Bronchial epithelial cell (primary cell): ENCODE data around the gene TEX38. TPM values are rescaled to one million over a fixed set of nuclear protein-coding genes. Genes with fewer than 3 reads are reported as not detected.
"Not testable (repeated sequence)": the region's sequence is repeated elsewhere in the genome, so short reads cannot be mapped to it uniquely, and the experiment has no call there.

Source experiments
- DNase-seq: peaks from one replicate; pipeline ENCODE4 v3.0.0-alpha.2; 2010; ENCODE audit warnings: low read depth
- FAIRE-seq: peaks from 2 replicates; lab custom pipeline; 2011; peaks lifted over from hg19 to GRCh38; lab: Jason Lieb, UNC
- H3K27me3 ChIP-seq: 2 replicates; pipeline ENCODE4 v1.5.1; 2011; ENCODE audit warnings: low read length; ENCODE audit not compliant: control insufficient read depth, insufficient read depth
- H3K36me3 ChIP-seq: 2 replicates; pipeline ENCODE4 v1.5.1; 2011; ENCODE audit warnings: low read length; ENCODE audit not compliant: control insufficient read depth, insufficient read depth
- H3K4me3 ChIP-seq: 2 replicates; pipeline ENCODE4 v1.5.1; 2011; ENCODE audit warnings: mild to moderate bottlenecking, low read depth, low read length, control low read depth
- total RNA-seq: library from RNA; depleted of rRNA; stranded (reverse); fragments of >200 nt; gene quantifications from 2 replicates; pipeline ENCODE4 v1.2.1, GENCODE V29; 2014
- TF ChIP-seq, protein P1 (sequence below): IDR thresholded peaks from 2 replicates; pipeline ENCODE4 v1.5.1; 2011; ENCODE audit warnings: mild to moderate bottlenecking, moderate library complexity, low read length, control low read depth, inconsistent platforms; ENCODE audit not compliant: insufficient read depth, severe bottlenecking

TEX38 gene
- total RNA-seq, 1 donor from 2014 or later, result not detected

DNA sequence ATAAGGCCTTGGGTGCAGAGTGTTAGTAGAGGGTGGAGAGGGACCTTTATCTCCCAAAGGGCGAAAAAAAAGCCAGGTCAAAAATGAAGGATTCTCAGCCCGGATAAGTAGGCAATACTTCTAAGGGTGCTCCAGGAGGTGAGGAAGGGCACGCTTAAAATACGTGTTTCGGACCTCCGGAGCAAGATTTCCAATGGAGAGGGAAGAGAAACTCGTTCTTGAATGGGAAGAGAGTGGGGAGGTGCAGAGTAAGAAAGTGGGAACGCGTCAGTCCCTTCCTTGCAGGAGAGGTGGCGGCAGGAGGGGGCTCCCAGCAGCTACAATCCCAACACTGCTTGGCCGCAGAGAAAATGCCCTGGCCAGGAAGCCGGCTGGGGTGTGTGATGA is 46.7 kb downstream of the TEX38 start:
- H3K36me3 ChIP-seq, result peaks cover 5% of the 10 kb centered on the region
- H3K27me3 ChIP-seq, result no peaks in the 10 kb centered on the region
- no peak for FAIRE-seq
- no peak for DNase-seq
- peak overlapping the region; percentile 90 for H3K4me3 ChIP-seq
- TF ChIP-seq, protein P1, sequence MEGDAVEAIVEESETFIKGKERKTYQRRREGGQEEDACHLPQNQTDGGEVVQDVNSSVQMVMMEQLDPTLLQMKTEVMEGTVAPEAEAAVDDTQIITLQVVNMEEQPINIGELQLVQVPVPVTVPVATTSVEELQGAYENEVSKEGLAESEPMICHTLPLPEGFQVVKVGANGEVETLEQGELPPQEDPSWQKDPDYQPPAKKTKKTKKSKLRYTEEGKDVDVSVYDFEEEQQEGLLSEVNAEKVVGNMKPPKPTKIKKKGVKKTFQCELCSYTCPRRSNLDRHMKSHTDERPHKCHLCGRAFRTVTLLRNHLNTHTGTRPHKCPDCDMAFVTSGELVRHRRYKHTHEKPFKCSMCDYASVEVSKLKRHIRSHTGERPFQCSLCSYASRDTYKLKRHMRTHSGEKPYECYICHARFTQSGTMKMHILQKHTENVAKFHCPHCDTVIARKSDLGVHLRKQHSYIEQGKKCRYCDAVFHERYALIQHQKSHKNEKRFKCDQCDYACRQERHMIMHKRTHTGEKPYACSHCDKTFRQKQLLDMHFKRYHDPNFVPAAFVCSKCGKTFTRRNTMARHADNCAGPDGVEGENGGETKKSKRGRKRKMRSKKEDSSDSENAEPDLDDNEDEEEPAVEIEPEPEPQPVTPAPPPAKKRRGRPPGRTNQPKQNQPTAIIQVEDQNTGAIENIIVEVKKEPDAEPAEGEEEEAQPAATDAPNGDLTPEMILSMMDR, result no peak

DNA sequence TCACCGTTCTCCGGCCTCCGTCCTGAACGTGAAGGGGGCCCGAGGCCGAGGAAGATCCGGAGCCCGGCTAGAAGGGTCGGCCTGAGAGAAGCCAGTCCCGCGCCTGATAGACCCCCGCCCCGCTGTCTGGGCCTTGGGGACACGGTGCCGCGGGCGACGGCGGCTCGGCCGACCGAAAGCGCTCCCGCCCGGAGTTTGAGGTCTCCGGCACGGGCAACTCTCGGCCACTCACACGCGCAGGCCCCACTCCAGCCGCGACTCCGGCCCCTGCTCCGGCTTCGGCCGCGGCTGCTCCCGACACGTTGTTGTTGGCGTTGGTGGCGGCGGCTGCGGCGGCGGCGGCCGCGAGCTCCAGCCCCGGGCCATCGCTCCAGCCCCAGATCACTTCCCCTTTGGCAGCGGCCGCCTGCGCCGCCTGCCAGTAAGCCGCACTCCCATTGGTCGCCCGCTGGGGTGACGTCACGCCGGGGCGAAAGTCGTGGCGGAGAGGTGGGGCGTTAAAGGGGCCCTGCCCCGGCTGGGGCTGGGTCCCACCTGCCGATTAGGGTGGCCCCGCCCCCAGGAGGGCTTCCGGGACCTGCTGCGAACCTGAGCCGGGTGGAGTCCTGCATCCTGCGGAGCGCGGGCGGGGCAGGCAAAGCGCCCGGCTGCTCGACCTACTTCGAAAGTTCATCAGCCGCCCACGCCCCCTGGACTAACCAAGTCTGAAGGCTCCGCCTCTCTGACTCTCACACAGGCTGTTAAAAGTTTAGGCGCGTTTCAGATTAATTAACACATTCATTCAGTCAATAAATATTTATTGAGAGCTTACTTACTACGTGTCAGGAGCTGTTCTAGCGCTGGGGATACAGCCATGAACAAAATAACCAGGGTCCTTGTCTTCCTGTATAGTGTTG is 47.3 kb downstream of the TEX38 start, which contains the start of gene EFCAB14:
EFCAB14 (minus strand) TSS at position 388 of the 896 bp plus-strand sequence. CDS start 1,027 bp downstream, outside the sequence.
- no peak for FAIRE-seq
- peaks cover 5% of the 10 kb centered on the region for H3K36me3 ChIP-seq
- TF ChIP-seq, protein P1, result no peak
- DNase-seq, result peak; percentile 94
- peak within 1 kb of the TSS; percentile 90 for H3K4me3 ChIP-seq
- H3K27me3 ChIP-seq, result no peaks in the 10 kb centered on the region

- peak; percentile 78 for DNase-seq
- FAIRE-seq, result peak; percentile 52
- Histone ChIP-seq H3K4me3 (peak overlapping the region; percentile 90), H3K27me3 (no peaks in the 10 kb centered on the region), H3K36me3 (peaks cover 3% of the 10 kb centered on the region)
- TF ChIP-seq, protein P1, result no peak
These were observed 48.0 kb downstream of the TEX38 start for GRCh38 chr1:46719689-46720088.

- not testable (repeated sequence) for DNase-seq, H3K4me3 ChIP-seq, H3K27me3 ChIP-seq, FAIRE-seq, H3K36me3 ChIP-seq
These were observed 48.7 kb downstream of the TEX38 start for GRCh38 chr1:46720319-46720718.

- no peak overlapping the region for H3K4me3 ChIP-seq
- TF ChIP-seq, protein P1, result no peak
- FAIRE-seq (no peak), DNase-seq (no peak)
- H3K36me3 ChIP-seq, result no peaks in the 10 kb centered on the region
- no peaks in the 10 kb centered on the region for H3K27me3 ChIP-seq
These were observed 49.5 kb downstream of the TEX38 start for GRCh38 chr1:46721204-46721603.

GRCh38 chr1:46721686-46722205 is 50.1 kb downstream of the TEX38 start:
- no peak for DNase-seq
- Histone ChIP-seq H3K27me3 (no peaks in the 10 kb centered on the region), H3K4me3 (no peak overlapping the region), H3K36me3 (no peaks in the 10 kb centered on the region)
- FAIRE-seq, result no peak
- TF ChIP-seq, protein P1, result no peak

Other genes starting within 250 kb of the TEX38 start
- not detected in 2 replicates for gene DMBX1, start 182.0 kb upstream of the TEX38 start, total RNA-seq
- gene KNCN, start 120.2 kb upstream of the TEX38 start, total RNA-seq, result not detected in 2 replicates
- gene MKNK1, start 67.6 kb upstream of the TEX38 start, total RNA-seq, result 16.8 and 21.8 TPM in 2 replicates
- 7.8 and 8.4 TPM in 2 replicates for gene MOB3C, start 55.0 kb upstream of the TEX38 start, total RNA-seq
- 29.2 and 33.5 TPM in 2 replicates for gene ATPAF1, start 3.5 kb upstream of the TEX38 start, total RNA-seq
- gene EFCAB14, start 47.3 kb downstream of the TEX38 start, total RNA-seq, result 32.4 and 38.3 TPM in 2 replicates
- gene CYP4B1, start 127.2 kb downstream of the TEX38 start, total RNA-seq, result 3.6 TPM in 1 of 2 replicates, not detected in the other